G401 (cell line): ENCODE results near the gene C12orf75. TPM values are rescaled to one million over a fixed set of nuclear protein-coding genes. Genes with fewer than 3 reads are reported as not detected.
"Not testable (repeated sequence)": the region's sequence is repeated elsewhere in the genome, so short reads cannot be mapped to it uniquely, and the experiment has no call there.

Experiments used
- DNase-seq: peaks from one replicate; pipeline ENCODE4 v3.0.0-alpha.2; 2015; ENCODE audit warnings: low spot score
- in situ Hi-C: cut with HindIII; loops from 2 replicates; pipeline ENCODE4 v1.10.0; 2016; ENCODE audit warnings: low sequenced_read_pairs, mixed read lengths
- total RNA-seq: library from RNA; depleted of rRNA; stranded (reverse); fragments of >200 nt; shearing (Covaris generic); gene quantifications from 2 replicates; pipeline ENCODE4 v1.2.3, GENCODE V29; 2014

C12orf75 gene
- total RNA-seq, 1 experiment from 2014 or later = 52.6 TPM

DNA sequence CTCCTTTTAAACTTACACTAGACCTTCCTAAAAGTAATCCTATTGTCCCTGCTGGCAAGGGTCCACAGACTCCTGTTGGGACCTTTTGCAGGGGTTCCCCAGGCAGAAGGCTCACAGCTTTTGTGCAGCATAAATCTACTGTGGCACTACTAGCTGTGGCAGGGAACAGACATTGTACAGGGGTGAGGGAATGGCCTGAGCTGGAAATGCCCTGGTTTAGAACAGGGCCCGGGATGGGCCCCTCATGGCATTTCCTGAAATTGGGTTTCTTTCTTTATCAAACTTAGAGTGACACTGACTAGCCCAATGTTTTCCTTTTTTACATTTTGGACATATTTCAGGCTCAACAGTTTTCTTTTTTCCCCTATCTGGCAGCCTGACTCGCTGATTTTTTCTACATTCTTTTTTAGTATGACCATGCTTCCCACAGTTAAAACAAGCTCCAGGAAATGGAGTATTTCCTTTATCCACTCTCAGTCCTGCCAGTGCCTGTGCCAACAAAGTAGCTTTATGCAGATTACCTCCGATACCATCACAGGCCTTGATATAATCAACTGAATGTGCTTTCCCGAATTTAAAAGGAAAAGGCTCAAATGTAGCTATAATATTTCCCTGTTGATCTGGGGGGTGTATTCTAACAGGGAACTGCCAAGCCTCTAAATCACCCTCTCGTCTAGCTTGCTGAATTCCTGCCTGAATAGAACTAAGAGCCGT lies 22.7 kb upstream of the C12orf75 start:
- in situ Hi-C loops, DNase-seq: not testable (repeated sequence)

DNA sequence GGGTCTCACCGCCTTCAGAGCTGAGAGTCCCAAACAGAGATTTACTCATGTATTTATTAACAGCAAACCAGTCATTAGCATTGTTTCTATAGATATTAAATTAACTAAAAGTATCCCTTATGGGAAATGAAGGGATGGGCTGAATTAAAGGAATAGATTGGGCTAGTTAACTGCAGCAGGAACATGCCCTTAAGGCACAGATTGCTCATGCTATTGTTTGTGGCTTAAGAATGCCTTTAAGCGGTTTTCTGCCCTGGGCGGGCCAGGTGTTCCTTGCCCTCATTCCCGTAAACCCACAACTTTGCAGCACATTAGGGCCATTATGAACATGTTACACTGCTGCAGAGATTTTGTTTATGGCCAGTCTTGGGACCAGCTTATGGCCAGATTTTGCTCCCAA lies 21.7 kb upstream of the C12orf75 start:
- in situ Hi-C loops, DNase-seq: not testable (repeated sequence)

DNA sequence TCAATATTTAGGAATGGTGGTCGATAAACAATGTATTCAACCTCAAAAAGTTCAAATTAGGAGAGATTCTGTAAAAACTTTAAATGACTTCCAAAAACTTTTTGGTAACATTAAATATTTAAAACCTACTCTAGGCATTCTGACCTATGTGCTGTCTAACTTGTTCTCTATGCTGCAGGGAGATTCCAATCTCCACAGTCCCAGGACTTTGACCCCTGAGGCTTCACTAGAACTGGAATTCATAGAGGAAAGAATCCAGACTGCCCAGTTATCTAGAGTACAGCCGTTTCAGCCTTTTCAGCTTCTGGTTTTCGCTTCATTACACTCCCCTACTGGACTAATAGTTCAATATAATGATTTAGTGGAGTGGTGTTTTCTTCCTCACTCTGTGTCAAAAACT lies 21.1 kb upstream of the C12orf75 start:
- in situ Hi-C loops = not testable (repeated sequence)

DNA sequence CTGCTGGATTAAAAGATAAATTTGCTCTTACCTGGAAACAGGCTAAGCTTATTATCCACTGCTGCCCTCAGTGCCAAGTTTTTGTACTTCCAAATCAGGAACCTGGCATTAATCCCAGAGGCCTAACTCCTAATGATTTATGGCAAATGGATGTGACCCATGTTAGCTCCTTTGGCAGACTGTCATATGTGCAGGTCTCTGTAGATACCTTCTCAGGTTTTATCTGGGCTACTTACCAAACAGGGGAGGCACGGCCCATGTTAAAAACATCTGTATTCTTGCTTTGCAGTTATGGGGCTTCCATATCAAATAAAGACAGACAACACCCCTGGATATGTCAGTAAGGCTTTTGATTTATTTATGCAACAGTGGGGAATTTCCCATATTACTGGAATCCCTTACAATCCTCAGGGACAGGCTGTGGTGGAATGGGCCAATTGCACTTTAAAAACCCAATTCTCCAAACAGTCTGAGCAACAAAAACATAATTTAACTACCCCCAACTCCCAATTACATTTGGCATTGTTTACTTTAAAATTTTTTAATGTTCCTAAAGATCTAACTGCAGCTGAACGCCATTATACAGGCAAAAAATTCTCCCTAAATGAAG lies 19.9 kb upstream of the C12orf75 start:
- DNase-seq, in situ Hi-C loops: not testable (repeated sequence)

More for the DNA sequence above, 21.1 kb upstream of the C12orf75 start:
- not testable (repeated sequence) for DNase-seq

DNA sequence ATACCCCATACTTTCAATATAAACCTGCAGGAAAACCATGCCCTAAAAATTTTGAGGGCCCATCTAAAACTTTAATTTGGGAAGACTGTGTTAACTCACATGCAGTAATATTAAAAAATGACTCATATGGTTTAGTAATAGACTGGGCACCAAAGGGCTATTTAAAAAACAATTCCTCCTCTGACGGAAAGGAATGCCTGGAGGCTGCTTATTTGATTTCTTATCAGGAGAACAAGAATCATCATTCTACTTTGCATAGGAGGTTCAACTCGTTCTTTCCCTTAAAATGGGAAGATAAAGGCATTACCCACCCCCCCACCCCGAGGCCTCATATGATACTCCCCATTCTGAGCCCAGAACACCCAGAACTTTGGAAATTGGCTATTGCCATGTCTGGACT lies 18.6 kb upstream of the C12orf75 start:
- in situ Hi-C loops, DNase-seq: not testable (repeated sequence)

DNA sequence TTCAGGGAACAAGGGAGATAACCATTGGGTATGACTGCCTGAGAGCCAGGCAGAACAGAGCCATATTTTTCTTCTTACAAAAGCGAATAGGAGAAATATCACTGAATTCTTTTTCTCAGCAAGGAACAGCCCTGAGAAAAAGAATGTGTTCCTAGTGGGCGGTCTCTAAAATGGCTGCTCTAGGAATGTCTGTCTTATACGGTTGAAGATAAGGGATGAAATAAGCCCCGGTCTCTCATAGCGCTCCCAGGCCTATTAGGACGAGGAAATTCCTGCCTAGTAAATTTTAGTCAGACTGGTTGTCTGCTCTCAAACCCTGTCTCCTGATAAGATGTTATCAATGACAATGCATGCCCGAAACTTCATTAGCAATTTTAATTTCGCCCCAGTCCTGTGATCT lies 16.7 kb upstream of the C12orf75 start:
- DNase-seq, in situ Hi-C loops: not testable (repeated sequence)

DNA sequence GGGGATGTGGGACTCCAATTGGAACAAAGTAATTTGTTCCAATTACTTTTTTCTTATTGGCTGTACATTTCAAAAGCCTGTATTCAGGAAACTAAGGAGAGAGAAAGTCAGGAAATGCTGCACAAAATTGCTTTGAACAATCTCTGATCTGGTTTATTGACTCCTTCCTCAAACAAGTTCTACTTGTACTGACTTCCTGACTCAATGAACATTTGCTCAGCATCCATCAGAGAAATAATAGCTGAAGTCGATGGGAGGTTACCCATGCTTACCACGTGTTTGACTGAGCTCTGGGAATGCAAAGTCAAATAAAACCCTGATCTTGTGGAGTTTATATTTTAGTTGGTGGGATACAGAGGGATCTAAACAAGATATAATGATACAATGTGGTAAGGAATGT lies 15.4 kb upstream of the C12orf75 start:
- in situ Hi-C loops = no loop called here
- DNase-seq = no peak

DNA sequence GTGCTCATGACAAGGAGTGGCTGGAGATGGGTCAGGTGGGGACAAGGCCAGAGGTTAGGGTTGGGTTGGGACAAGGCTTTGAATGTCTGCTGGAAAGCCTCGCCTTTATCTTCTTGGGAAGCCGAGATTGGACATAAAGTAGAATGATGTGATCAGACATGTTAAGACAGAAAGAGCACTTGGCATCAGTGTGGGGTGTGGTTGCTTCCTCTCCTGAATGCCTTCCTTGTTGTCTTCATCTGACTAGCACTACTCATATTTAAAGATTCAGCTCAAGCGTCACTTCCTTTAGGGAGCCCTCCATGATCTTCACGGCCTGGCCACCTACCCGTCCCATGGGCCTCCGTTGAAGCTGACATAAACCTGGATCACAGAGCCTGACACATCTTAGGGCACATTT lies 14.8 kb upstream of the C12orf75 start:
- in situ Hi-C loops = no loop called here
- no peak for DNase-seq

DNA sequence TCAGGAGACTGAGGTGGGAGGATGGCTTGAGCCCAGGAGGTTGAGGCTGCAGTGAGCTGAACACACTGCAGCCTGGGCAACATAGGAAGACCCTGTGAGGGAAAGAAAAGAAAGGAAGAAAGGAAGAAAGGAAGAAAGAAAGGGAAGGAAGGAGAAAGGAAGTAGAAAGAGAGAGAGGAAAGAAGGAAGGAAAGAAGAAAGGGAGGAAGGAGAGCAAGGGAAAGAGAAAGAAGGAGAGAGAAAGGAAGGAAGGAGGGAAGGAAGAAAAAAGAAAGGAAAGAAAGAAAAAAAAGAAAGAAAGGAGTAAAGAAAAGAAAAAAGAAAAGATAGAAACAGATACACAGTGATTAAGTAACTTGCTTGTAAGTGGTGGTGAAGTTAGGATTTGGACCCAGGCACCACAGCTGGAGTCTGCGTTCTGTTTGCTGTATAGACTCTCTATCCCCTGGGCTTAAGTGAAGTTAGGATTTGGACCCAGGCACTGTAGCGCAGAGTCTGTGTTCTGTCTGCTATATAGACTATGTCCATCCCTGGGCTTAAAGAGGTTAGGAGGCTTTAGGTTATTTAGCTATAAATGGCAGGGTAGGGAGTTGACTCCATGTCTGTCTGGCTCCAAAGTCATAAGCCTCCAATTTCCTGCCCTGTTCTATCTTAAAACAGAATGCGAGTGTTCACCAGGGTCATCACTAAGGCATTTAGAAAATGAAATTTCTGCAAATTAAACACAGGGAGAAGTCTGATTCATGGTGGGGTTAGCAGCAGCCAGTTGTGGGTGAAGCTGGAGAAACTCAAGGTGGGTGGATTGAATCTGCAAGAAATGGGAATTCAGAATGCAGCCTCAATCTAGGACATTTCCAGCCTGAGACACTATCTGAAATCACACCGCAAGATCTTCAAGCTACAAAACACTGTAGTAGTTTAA lies 13.3 kb upstream of the C12orf75 start:
- no peak for DNase-seq
- in situ Hi-C loops = no loop called here

DNA sequence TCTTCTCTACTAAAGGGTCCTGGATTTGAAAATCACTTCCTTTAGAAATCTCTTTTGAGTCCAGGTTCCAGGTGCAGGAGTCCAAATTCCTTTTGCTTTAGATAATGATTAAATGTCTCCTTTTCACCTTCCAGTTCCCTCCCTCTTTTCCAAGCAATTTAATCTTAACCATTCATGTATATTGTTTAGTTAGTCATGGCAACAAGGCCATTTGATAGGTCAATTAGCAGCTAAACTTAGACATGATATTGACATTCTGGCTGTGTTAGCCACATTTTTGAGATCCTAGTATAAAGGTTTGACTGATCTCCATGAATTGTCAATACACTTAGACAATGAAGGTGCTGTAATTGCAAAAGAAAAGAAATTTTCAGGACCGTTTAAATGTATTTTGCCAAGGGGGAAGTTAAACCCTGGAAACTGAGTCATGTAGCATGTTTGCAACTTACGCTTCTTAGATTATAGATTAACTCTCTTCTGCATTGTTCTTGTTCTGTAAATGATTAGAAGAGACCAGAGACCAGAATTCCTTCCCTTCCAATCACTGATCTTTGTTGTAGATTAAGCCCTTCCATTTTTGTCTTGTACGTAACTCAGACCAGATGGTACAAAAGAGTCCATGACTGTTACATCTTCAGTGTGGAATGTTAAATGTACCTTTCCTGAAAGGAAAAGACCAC lies 12.4 kb upstream of the C12orf75 start:
- in situ Hi-C loops = no loop called here
- DNase-seq = no peak

DNA sequence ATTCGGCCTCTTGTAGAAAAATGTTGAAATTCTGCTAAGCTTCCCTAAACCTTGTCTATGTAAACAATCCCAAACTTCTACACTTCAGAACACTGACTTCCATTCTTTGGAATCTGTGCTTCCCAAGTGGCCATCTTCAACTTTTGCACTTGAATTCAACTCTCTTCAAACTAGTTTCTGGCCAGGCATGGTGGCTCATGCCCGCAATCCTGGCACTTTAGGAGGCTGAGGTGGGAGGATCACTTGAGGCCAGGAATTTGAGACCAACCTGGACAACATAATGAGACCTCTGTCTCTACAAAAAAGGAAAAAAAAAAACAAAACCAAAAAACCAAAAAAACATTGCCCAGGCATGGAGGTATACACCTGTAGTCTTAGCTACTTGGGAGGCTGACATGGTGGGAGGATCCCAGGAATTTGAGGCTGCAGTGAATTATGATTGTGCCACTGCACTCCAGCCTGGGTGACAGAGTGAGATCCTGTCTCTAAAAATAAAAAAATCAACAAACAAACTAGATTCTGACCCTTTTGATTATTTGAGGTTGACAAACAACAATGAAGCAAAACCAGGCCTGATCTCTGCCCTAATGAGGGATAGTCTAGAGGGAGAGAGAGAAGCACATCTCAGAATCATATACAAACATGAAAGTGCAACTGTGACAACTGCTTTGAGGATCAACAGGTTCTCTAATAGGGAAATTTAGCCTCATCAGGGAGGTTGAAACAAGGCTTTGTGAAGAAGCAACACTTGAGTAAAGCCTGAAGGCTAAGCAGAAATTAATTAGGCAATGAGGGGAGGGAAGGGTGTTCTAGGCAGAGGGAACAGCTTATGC lies 11.6 kb upstream of the C12orf75 start:
- in situ Hi-C loops = no loop called here
- DNase-seq = no peak

DNA sequence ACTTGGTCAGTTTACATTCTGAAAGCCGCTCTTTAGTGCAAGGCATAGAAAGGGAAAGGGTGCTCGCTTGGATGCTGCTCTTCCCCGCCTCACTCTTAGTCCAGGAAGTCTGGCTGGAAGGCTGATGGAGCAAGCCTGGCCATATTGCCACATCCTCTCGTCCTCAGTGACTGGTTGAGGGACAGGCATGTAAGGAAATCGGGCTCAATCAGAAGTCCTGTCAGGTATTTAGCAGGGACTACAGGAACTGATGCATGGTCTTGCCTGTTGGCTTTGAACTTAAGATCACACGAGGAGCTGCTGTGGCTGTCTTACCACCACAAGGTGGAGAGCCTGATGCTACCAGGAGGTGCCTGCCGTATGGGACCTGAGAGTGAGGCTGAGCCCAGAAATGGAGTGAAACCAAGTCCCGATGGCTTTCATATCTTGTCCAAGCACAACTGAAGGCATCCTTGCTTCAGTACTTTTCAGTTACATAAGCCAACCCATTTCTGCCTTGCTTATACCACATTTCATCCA lies 10.7 kb upstream of the C12orf75 start:
- in situ Hi-C loops = no loop called here
- DNase-seq = no peak

DNA sequence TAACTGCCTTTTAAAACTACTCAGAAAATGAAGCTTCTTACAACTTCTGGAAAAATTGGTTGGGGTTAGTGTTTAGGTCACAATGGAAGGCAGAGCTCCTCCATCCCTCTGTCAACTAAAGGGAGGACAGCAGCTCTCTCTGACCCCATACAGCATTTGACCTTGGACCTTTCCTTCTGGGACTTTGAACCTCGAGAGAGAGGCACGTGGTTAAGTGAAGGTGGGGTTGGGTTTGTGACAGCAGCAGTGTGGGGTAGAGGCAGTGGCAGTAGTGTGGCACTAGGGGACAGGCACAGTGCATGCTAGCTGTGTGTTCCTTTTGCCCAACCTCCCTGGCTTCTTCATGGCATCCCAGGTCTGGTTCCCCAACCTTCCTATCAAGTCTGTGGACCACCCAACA lies 9.4 kb upstream of the C12orf75 start:
- DNase-seq = no peak
- in situ Hi-C loops = no loop called here

DNA sequence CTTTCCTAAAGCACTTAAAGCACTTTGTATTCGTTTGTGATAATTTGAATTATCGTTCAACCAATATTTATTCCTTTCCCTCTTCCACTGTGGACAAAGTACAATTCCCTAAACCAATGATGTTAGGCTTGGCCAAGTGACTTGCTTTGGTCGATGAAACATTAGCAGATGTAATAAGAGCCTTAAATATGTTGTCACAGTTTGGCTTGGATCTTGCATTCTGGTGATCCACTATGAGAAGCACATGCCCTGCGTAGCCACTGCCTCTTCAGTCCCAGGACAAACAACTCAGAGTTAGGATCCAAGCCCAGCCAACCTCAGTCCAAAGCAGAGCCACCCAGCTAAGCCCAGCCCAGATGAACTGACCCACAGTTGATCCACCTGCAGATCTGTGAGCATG lies 8.4 kb upstream of the C12orf75 start:
- DNase-seq = no peak
- in situ Hi-C loops = no loop called here

DNA sequence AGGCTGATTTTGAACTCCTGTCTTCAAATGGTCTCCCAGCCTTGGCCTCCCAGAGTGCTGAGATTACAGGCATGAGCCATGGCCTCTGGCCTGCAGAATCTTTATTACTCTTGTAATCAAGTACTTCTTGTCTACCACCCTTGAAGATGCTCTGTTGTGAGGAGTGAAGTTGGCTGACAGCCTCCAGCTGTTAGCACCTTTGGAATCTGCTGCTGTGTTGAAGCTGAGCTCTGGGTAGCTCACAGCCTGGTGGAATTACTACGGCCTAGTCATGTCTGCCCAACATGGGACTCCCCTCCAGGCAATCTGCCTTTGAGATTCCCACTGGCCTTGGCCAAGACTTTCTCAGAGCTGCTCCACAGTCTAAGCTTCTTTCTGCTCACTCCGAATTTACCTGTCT lies 5.8 kb upstream of the C12orf75 start:
- in situ Hi-C loops = no loop called here
- no peak for DNase-seq

DNA sequence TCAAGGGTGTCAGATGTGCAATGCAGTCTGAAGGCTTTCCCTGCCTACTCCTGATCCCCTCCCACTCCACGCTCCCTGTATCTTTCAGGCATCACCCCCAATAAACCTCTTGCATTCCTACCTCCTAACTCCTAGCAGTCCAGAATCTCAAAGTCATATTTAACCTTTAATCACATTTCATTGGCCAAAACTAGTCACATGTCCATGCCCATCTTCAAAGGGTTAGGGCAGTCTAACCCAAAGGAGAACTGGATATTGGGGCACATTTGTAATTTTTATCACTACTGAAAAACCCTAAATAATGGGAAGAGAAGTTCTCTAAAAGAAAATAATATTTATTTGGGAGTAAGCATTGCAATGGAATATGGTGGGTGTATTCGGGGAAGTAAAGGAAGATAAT lies 5.4 kb upstream of the C12orf75 start:
- in situ Hi-C loops = no loop called here
- no peak for DNase-seq

DNA sequence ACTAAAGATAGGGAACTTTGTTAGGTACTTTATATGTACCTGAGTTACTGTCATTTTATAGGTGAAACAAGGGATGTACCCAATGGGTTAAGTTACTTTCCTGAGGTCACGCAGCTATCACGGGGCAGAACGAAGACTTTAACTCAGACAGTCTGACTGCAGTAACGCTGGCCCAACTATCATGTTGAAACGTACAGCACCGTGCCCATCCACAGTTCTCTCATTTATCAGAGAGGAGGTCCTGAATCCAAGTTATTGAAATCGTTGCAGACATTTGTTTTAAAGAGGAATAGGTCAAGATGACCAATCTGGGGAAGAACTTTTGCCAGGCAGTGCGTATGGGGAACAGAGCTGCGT lies 587 bp upstream of the C12orf75 start:
- in situ Hi-C loops = no loop called here
- no peak for DNase-seq

DNA sequence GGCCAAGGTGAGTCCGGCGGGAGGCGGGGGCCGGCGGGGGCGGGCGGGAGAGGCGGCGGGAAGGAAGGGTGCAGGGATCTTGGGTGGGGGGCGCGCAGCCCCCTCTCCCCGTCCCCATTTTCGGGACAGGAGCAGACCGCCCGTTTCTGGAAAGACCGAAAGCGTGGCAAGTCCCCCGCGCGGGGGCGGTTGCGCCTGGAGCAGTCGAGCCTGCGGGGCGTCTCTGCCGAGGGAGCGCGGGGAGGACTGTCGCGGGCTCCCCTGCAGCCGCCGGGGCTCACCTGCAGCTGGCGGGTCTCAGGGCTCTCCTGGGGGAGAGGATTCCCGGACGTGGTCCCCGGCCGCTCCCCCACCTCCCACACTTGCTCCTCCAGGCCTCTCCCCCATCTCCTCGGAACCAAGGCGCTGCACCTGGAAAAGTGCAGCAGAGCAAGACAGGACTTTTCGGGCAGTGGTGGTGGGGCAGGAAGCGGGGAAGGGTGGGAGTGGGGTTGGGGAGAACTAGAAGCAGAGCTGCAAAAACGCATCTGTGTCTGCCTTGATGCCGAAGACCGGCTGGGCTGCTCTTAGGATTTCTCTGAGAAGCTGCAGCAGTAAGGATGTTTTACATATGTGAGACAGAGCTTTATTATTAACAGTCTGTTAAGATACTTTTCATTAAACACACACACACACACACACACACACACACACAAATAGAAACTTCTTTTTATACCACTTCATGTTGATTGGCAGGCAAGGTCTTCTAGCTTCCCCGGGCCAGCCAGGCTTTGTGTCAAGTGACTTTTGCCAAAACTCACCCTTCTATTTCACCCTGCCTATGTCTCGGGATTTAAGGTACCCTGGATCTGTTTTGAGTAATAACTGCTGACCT lies 677 bp downstream of the C12orf75 start:
- in situ Hi-C loops = no loop called here
- DNase-seq = peak; percentile 12
